Left hindlimb (tissue), 1 donor: Measurements from ENCODE around the gene FAM229A.
"Not testable (repeated sequence)": the region's sequence is repeated elsewhere in the genome, so short reads cannot be mapped to it uniquely, and the experiment has no call there.

Experiments
- DNase-seq: peaks from one replicate; pipeline ENCODE4 v3.0.0-alpha.2; 2018

FAM229A gene, protein sequence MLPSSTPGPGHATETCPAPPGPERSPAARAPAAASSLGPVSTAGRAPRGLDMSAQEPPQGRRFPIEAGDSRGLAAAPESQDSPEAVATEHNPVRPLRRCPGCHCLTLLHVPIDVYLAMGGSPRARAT

GRCh38 chr1:32362474-32363313, at the start of gene FAM229A, which contains the start of gene TSSK3:
FAM229A (minus strand) TSS chr1:32362485; CDS start chr1:32362091, 394 bp downstream.
TSSK3 (plus strand) TSS chr1:32362539; CDS start chr1:32362702, 163 bp downstream.
- DNase-seq: no peak

DNA sequence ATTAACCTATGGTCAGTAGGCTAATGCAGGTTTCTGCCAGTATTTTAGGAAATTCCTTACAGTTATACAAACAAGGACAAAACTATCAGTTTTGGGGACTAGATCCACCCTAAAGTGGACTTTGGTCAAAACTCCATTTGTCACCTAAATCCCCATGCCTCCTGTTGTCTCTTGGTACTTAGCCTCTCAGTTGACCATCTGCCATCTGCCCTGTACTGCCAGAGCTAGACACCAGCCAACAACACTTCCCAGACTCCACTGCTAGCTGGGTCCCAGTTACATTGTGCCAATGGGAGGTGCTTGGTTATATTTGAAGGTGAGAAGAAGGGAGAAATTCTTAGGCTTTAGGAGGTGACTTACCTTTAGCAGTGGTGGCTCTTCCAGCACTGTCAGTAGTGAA, 49.0 kb upstream of the FAM229A start:
- no peak for DNase-seq

DNA sequence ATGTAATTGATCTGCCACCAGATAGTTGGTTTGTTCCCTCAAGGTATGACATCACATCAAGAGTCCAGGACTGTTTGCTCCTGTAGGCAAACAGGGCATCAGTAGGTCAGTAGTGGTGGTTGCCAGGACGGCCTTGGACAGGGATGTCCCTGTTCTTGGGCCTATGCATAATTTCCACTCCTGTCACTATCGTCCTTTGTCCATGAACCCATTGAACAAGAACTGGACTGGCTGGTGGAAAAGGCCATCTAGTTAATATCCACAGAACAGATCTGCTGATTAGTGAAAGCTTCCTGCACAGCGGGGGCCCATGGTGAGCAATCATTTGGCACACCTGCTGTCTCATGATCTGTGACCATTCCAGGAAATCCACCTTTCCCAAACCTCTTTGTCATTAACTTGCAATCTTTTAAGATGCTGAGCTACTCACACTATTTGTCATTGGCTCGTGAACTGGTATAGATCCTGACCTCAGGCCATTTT, 44.4 kb upstream of the FAM229A start:
- DNase-seq: no peak

GRCh38 chr1:32405672-32406467, 43.6 kb upstream of the FAM229A start:
- DNase-seq: no peak

GRCh38 chr1:32404946-32405345, 42.7 kb upstream of the FAM229A start:
- DNase-seq: no peak

DNA sequence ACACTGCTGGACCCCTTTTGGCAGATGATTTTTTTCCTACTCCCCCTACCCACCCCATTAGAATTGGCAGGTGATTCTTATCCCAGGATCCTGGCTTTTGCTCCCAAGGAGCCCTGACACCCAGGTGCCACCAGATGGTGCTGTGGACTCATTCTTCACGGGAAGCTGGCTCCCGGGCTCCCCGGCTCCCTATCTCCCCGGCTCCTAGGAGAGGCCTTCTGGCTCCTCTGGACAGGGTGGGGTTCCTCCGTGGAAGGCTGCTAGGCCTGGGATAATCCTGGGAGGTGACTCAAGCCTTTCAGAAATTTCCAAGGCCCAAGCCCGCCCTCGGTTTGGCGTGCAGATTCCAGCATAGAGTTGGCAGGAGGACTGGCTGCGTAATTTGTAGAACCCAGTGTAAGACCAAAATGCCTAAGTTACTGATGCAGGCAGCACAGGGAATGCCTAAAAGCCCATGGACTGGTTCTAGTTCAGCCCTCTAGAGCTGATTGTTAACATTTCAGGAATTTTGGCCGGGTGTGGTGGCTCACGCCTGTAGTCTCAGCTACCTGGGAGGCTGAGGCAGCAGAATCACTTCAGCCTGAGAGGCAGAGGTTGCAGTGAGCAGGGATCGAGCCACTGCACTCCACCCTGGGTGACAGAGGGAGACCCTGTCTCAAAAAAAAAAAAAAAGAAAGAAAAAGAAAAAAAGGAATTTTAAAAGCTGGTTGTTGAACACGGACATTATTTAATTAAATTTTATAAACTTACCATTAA, 38.8 kb upstream of the FAM229A start:
- peak; percentile 85 for DNase-seq

DNA sequence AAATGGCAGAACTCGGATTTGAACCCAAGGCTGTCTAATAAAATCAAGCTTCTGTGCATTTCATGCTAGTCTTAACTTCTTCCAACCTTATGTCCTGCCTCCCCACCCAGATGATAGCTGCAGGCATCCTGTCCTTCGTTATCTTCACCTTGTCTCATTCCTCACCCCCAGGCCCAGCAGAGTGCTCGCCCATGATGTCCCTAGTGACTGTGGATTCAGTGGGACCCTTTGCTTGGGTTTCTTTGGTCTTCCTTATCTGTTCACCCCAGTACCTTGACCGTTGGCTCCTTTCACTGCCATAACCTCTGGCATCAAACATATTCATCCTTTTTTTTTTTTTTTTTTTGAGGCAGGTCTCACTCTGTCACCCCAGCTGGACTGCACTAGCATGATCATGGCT, 37.6 kb upstream of the FAM229A start:
- no peak for DNase-seq

- DNase-seq: no peak
Measured at GRCh38 chr1:32398401-32398800, 36.1 kb upstream of the FAM229A start.

GRCh38 chr1:32396524-32396923, 34.2 kb upstream of the FAM229A start:
- not testable (repeated sequence) for DNase-seq

DNA sequence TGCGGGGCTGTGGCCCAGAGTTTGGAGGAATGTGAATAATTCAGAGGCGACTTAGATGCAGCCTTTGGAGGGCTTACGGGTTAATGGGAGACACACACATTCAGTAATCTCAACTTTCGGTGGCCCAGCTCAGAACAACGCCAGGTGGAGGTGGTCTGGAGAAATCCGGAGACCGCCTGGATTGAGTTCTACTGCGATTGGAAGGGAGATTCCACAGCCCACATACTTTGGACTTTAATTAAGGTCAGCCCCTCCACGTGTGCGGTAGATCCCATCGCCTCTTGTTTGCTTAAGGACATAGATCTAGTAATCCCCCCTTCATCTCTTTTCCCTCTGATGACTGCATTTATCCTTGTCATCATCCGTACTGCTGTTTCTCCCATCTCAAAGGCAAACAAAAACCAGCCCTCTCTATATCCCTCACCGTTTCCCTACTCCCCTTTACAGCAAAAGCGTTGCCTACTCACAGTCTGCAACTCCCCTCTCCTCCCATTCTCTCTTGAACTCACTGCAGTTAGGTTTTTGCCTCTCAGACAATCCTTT, 32.7 kb upstream of the FAM229A start:
- no peak for DNase-seq

DNA sequence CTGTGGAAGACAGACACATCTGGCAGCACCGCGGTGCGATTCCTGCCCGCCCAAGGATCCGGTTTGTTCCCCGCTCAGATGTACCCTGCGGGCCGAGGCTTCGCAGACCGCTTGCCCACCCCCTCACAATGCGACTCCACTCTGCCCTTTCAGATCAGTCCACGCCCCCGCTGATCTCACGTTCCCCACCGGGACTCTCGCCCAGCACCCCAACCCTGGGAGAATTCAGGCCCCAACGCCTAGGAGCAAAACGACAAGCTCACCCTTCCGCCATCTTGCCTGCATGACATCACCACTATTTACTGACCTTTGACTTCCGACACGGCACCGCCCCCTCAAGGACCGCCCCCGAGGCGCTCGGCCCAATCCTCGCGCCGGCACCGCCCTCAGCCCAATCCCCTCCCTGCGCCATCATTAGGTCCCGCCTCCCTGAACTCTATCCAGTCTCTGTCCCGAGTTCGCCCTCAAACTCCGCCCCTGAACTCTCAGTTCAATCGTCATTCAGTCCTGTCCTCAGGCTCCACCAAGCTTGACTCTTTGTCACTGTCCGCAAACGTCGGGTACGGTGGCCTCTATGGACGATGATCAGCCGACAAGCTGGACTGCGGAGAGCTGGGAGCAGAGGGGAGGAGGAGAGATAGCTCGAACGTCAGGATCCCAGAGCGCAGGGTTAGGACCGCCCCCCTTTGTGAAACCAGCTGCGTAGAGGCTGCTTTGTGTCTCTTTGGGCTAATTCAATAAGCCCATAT, 32.0 kb upstream of the FAM229A start, which contains the start of gene BSDC1:
TSS of gene BSDC1 (minus strand) at position 301 of the 749 bp plus-strand sequence. CDS start at position 274, 27 bp downstream.
- peak; percentile 99 for DNase-seq

DNA sequence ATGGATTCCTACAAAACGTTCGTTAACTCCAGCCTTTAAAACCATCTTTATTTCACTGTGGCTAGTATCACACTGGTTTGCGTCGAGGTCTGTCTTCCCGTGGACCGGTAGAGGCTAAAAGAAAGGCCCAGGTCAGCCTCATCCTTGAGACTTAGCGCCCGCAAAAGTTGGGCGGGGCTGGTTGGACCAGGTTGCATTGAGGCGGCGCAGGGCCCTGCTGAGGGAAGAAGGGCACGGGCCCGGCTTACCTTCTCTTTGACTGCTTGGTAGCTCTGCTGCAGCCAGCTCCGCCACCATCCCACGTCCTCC, 31.5 kb upstream of the FAM229A start:
- no peak for DNase-seq

DNA sequence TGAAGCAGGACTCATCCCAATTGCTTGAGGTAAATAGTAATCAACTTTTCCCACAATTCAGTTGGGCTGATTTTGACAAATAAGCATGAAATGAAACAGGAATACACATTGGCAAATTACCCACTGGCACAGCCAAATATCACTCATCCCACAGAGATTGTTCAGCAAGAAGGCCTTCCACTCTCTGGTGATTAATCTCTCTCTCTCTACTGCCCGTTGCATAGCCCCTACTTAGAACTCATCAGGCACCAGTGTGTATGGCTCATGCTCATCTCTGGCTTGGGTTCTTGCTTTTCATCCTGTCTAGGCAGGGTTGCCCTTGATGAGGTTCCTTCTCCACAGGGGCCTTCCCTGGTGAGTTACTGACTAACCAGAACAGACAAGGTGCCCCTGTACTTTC, 30.9 kb upstream of the FAM229A start:
- no peak for DNase-seq

DNA sequence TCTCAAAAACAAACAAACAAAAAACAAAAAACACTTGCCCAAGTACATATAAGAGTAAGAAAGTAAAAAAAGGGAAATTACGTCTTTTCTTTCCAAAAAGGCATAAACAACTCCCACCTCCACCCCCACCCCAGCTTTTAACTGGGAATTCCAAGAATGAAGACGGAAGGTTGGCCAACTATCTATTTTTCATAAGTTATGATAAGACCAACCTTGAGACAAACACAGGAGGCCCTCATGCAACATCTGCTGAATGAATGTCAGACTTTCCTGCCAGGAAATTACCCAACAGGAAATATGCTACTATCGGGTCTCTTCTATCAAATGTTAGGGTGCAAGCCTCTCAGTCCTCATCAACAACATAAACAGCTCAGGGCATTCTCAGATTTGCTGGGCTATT, 30.0 kb upstream of the FAM229A start:
- no peak for DNase-seq

DNA sequence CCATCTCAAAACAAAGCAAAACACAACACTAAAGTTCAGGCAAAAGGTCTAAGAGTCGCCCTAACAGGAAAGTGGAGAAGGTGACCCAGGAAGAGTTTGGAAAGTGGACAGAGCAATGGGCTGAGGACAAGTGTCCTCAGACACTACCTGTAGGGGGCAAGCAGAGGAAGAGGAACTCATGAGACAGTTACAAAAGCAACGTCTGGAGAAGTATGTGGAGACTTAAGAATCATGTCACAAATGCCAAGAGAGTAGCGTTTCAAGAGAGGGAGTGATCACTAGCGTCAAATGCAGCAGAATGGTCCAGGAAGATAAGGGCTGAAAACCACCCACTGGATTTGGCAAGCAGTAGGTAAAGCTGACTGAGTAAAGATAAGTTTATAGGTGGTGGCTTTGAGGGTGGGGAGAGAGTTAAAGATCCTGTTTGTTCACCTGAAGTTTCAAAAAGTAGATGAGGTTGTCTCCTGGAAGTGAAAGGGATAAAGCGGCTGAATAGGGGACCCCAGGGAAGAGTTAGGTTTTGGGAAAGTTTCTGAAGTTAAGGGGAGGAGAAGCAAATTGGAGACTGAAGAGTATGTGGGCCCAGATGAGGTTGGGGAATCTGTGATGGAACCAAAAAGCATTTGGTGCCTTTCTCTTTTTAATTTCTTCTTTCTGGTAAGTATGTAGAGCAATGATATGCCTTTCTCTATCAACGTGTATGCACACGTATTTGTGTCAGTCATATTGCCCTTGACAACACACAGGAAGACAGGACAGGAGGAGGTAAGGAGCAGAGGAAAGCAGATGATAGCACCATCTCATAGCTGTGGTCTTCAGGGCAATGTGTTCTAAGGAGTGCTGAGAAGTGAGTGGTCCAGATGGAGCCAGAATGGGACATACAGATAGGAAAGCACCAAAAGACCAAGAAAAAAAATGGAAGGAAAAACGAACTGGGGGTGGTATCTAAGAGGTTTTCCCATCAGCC, 28.9 kb upstream of the FAM229A start:
- no peak for DNase-seq

GRCh38 chr1:32388641-32389040, 26.4 kb upstream of the FAM229A start:
- DNase-seq: no peak

DNA sequence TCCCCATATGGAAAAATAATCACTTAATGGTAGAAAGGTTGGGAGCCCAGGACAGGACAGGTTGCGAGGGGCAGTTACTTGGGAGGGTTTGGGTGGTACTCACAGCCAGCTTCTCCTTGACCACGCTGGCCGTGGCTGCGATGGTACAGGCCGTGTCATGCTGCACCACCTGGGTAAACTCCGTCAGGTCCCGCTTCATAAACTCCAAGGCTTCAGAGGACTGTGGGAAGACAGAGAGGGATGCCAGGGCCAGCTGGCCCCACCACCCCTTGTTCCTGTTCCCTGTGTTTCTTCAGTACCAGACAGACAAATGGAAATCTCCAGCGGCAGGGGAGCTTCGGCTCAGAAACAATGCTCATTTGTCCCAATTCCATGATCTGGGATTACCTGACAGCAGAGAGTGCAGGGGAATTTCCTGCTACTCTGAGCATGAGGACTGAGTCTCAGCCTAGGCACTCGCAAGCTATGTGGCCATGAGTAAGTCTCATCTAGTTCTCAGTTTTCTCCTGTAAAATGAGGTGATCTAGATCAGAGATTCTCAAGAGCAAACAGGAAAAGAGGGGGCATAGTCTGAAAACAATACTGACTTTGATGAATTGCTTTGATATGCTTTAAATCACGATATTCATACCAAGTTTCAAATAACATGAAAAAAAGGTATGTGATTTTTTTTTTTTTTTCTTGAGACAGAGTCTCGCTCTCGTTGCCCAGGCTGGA, 24.5 kb upstream of the FAM229A start:
- no peak for DNase-seq

DNA sequence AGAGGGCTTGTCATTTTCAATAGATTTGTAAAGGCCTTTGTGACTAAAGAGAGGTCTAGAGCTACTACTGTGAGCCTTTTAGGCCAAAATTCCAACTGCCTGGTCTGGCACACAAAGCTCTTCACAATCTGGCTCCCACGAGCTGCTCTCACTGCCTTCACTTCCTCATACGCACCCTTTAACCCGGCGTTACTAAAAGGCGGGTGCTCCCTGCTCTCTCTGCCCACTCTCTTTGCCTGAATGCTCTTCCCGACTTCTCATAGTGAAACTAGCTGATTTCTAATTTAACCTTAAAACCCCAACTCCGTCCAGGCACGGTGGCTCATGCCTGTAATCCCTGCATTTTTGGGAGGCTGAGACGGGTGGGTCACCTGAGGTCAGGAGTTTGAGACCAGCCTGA, 17.8 kb upstream of the FAM229A start:
- DNase-seq: no peak

DNA sequence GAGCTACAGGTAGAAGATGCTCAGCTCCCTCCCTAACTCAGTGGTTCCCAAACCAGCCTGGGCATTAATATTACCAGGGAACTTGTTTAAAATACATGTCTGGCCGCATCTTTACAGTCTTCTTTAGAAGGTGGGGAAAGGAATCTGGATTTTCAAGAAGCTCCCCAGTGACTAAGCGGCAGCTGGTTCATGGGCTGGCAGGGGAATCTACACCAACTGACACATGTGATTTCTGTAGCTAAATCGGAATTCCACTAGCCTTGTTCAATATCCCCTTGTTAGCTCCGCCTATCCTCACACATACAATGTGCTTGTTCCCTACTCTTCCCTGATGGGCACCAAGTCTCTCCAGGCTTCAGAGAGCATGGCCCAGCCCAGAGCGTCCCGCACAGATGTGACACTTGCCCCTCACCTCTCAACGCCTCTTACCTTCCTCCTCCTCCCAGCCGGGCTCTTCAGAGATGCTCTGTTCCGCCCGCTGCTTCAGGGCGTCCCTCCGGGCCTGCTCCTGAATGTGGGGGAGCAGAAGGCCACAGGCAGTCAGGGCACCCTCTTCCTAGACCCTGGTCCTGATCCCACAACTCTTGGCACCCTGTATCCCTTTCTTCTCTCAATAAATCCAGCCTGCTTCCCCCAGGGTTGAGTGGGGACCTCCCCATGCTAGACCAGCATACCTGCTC, 15.4 kb upstream of the FAM229A start:
- DNase-seq: no peak
